Measurements from ENCODE around the gene FBXO15. TPM values are rescaled to one million over a fixed set of nuclear protein-coding genes. Genes with fewer than 3 reads are reported as not detected.

Gene FBXO15
- total RNA-seq, 1 donor from 2014 or later, result not detected

DNA sequence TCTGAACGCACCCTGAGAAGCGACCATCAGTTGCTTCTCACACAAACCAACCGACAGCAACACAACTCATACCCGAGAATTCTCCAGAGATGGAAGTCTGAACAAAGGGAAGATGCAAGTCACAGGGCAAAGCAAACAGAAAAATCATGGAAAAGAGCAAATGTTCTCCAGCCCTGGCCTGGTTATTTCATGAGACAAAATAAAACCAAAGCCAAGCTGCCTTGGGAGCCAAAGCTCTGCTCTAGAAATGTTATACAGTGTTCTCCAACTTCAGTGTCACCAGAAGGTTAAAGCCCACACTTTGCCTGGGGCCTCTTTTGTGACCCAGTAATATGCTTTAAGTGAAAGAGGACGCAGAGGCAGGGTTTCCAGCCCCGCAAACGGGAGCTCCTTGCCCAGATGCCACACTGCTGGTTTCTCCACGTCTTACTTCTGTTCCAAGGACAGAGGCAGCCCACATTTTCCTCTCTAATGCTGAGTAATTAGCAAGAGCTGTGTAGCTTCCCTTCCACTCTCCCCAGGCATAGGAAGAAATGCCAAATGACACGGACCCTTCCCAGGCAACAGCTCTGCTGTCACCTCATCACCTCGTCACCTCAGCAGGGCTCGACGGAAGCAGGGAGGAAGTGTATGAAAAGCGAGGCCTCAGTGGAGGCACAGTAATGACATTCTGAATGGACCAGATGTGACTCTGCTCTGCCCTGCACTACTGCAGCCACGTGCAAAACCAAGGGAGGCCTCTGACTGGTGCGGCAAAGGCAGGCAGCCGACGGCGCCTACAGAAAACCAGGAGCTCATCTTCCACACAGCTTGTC is 64.7 kb downstream of the FBXO15 start:
- Histone ChIP-seq H3K27me3 (no peaks in the 10 kb centered on the region), H3K9me3 (no peaks in the 10 kb centered on the region), H3K4me3 (no peak overlapping the region), H3K4me1 (no peaks in the 10 kb centered on the region), H3K36me3 (no peaks in the 10 kb centered on the region), H3K27ac (no peak overlapping the region)
- no peak for DNase-seq (ENCODE audit: extremely low spot score in 2 of 2)
- TF ChIP-seq POLR2AphosphoS5 (IDR thresholded peaks at IDR 0.05; ENCODE audit: insufficient read depth in 1 of 2, low read depth in 1 of 2) (no peak), POLR2A (IDR thresholded peaks at IDR 0.05) (no peak)
- TF ChIP-seq, protein P1, sequence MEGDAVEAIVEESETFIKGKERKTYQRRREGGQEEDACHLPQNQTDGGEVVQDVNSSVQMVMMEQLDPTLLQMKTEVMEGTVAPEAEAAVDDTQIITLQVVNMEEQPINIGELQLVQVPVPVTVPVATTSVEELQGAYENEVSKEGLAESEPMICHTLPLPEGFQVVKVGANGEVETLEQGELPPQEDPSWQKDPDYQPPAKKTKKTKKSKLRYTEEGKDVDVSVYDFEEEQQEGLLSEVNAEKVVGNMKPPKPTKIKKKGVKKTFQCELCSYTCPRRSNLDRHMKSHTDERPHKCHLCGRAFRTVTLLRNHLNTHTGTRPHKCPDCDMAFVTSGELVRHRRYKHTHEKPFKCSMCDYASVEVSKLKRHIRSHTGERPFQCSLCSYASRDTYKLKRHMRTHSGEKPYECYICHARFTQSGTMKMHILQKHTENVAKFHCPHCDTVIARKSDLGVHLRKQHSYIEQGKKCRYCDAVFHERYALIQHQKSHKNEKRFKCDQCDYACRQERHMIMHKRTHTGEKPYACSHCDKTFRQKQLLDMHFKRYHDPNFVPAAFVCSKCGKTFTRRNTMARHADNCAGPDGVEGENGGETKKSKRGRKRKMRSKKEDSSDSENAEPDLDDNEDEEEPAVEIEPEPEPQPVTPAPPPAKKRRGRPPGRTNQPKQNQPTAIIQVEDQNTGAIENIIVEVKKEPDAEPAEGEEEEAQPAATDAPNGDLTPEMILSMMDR (IDR thresholded peaks at IDR 0.05), result no peak
- intact Hi-C loops (cut with DNase I), result no loop called here

DNA sequence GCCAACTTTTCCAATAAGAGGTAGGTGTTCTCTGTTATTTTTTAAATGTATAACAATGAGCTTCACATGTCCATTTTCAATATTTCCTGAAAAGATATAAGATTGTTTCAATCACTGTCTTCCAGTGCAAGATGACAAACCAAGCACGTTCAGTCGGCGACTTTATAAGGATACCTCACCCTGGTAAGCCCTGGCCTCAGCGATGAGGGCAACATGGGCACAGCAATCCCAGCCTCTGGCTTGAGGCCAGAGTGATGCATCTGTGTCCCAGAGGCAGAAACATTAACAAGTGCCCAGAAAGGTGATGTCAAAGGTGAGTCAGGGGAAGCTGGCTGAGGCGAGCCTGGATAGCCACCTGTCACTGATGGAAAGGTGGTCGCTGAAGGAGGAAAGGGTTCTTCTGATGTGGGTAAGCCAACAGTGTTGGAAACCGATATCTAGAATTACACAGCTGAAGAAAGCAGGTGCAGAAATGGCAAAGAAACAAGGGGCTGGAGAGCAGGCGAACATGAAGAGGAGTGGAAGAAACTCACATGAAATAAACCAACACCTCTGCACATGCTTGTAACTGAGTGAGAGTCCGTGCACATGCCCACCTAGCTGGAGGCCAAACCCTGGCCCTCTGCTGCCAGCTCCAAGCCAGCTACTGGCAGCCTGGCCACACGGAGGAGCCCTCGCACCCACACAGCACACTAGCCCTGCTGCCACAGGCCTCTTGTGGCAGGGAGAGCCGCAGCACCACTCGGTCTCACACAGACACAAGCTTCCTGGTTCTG is 65.5 kb downstream of the FBXO15 start:
- H3K27ac ChIP-seq, result no peak overlapping the region
- no peaks in the 10 kb centered on the region for H3K27me3 ChIP-seq
- TF ChIP-seq POLR2A (IDR thresholded peaks at IDR 0.05) (no peak), POLR2AphosphoS5 (IDR thresholded peaks at IDR 0.05; ENCODE audit: insufficient read depth in 1 of 2, low read depth in 1 of 2) (no peak)
- TF ChIP-seq, protein P1 (IDR thresholded peaks at IDR 0.05), result no peak
- intact Hi-C loops (cut with DNase I), result no loop called here
- H3K9me3 ChIP-seq, result no peaks in the 10 kb centered on the region
- no peaks in the 10 kb centered on the region for H3K36me3 ChIP-seq
- H3K4me1 ChIP-seq, result no peaks in the 10 kb centered on the region
- H3K4me3 ChIP-seq, result no peak overlapping the region
- no peak for DNase-seq (ENCODE audit: extremely low spot score in 2 of 2)

DNA sequence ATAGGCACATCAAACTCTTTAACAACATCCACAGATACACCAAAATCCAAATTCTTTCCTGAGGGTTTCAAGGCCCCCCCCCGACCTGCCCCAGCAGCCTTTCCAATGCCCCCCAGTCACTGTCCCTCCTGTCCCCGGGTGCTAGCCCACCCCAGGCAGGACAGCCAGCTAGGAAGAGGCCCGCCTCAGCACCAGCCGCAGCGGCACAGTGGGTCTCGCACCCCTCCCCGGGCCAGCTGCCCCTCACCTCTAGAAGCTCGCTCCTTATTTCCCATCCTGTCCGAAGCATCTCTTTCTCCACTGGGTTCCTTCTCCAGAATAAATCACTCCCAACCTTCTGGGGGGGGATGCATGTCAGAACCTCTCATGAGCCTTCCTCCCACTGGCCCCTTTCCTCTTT is 69.4 kb downstream of the FBXO15 start:
- TF ChIP-seq POLR2AphosphoS5 (IDR thresholded peaks at IDR 0.05; ENCODE audit: insufficient read depth in 1 of 2, low read depth in 1 of 2) (no peak), POLR2A (IDR thresholded peaks at IDR 0.05) (no peak)
- TF ChIP-seq, protein P1 (IDR thresholded peaks at IDR 0.05), result no peak
- intact Hi-C loops (cut with DNase I), result no loop called here
- DNase-seq (ENCODE audit: extremely low spot score in 2 of 2), result no peak
- Histone ChIP-seq H3K4me1 (no peaks in the 10 kb centered on the region), H3K36me3 (no peaks in the 10 kb centered on the region), H3K27ac (no peak overlapping the region), H3K4me3 (no peak overlapping the region), H3K9me3 (no peaks in the 10 kb centered on the region), H3K27me3 (no peaks in the 10 kb centered on the region)

DNA sequence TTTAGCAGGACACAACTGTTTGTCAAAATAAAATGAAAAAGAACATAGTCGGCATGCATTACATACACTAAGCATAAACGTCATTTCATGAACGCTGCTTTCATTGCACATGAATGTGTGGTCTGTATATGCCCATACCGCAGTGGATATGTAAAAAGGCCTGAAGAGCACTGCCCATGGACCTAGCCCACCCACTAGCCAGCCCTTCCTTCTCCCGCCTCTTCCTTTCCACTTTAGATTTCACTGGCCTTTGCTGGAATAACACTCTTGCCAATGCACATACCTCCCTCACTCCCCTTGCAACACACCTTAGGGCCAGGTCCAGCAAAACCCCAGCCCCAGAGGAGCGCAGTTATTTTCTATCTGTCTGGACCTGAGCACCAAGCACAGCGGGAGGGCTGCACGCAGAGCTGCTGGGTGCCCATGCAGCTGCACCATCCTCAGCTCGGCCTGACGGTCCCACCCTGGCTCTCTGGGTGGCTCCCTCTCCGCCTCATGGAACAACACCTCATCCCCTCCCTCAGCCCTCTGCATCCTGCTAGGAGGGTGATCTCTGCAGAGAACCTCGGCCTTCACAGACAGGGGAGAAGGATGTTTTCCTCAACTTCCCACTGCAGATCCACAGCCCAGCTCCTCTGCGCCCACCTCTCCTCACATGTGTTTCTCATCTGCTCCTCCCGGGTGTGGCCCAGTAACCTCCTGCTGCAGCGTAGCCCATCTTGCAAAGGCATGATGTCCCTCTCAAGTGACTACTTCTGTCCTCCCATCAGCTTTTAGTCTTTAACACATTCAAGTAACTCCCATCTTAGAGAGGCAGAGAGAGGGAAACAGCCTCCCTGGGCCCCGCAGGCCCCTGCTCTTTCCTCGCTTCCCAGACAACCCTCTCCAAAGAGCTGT is 72.7 kb downstream of the FBXO15 start:
- Histone ChIP-seq H3K27ac (no peak overlapping the region), H3K36me3 (no peaks in the 10 kb centered on the region), H3K27me3 (no peaks in the 10 kb centered on the region), H3K4me1 (no peaks in the 10 kb centered on the region), H3K9me3 (no peaks in the 10 kb centered on the region), H3K4me3 (no peak overlapping the region)
- no peak for DNase-seq (ENCODE audit: extremely low spot score in 2 of 2)
- intact Hi-C loops (cut with DNase I), result no loop called here
- TF ChIP-seq, protein P1 (IDR thresholded peaks at IDR 0.05), result no peak
- TF ChIP-seq POLR2A (IDR thresholded peaks at IDR 0.05) (no peak), POLR2AphosphoS5 (IDR thresholded peaks at IDR 0.05; ENCODE audit: insufficient read depth in 1 of 2, low read depth in 1 of 2) (no peak)

All from vagina (tissue), 2 donors.